Spleen (tissue), 11 donors: ENCODE data around the gene GARRE1. TPM values are rescaled to one million over a fixed set of nuclear protein-coding genes. Genes with fewer than 3 reads are reported as not detected.
A peak's percentile ranks its signal among the peaks of the same experiment; 100 is the strongest.
"Not testable (repeated sequence)": the region's sequence is repeated elsewhere in the genome, so short reads cannot be mapped to it uniquely, and the experiment has no call there.

ENCODE experiments used
- DNase-seq: peaks from one replicate; pipeline ENCODE4 v3.0.0-alpha.2; 2020
- H3K27ac ChIP-seq, 8 donors: fragments of 200-600 bp; sonication (generic) in 7 of 8; 1 replicate in 4 of 8; 2 replicates in 4 of 8; pipeline versions ENCODE4 v1.5.0 to v1.8.0; 2016 to 2021; ENCODE audit warnings: inconsistent platforms in 4 of 8, mild to moderate bottlenecking in 4 of 8, moderate library complexity in 1 of 8
- H3K27me3 ChIP-seq, 7 donors: fragments of 200-600 bp; sonication (generic) in 6 of 7; replicated peaks in 1 of 7; 1 replicate in 4 of 7; 2 replicates in 3 of 7; pipeline versions ENCODE4 v1.5.0 to v1.8.0; 2016 to 2021; ENCODE audit warnings: inconsistent platforms in 3 of 7, mild to moderate bottlenecking in 1 of 7
- H3K36me3 ChIP-seq, 6 donors: fragments of 200-600 bp; sonication (generic) in 5 of 6; 1 replicate in 4 of 6; 2 replicates in 2 of 6; pipeline versions ENCODE4 v1.5.0 to v1.8.0; 2016 to 2021; ENCODE audit warnings: inconsistent platforms in 2 of 6
- H3K4me1 ChIP-seq, 6 donors: fragments of 200-600 bp; sonication (generic) in 5 of 6; 1 replicate in 3 of 6; 2 replicates in 3 of 6; pipeline versions ENCODE4 v1.5.0 to v1.8.0; 2016 to 2021; ENCODE audit warnings: inconsistent platforms in 3 of 6
- H3K4me3 ChIP-seq, 8 donors: fragments of 200-600 bp; sonication (generic) in 7 of 8; 1 replicate in 4 of 8; 2 replicates in 4 of 8; pipeline versions ENCODE4 v1.5.0 to v1.8.0; 2016 to 2021; ENCODE audit warnings: inconsistent platforms in 4 of 8, mild to moderate bottlenecking in 4 of 8, moderate library complexity in 2 of 8
- H3K9me3 ChIP-seq, 8 donors: fragments of 200-600 bp; sonication (generic) in 7 of 8; 1 replicate in 4 of 8; 2 replicates in 4 of 8; pipeline versions ENCODE4 v1.5.0 to v1.8.0; 2016 to 2021; ENCODE audit warnings: inconsistent platforms in 4 of 8
- CTCF ChIP-seq, 11 experiments: fragments of 200-600 bp in 7 of 11; fragments of 450-650 bp in 4 of 11; sonication (generic) in 4 of 11; IDR thresholded peaks in 8 of 11; conservative IDR thresholded peaks in 3 of 11; 1 replicate in 7 of 11; 2 replicates in 4 of 11; pipeline versions ENCODE4 v1.4.0 to v1.8.0; 2016 to 2021; ENCODE audit warnings: antibody characterized with exemption in 11 of 11, inconsistent platforms in 4 of 11, mild to moderate bottlenecking in 1 of 11
- POLR2A ChIP-seq, 3 donors: fragments of 450-650 bp; IDR thresholded peaks; one replicate each; pipeline ENCODE4 v1.5.1; 2017; ENCODE audit warnings: antibody characterized with exemption in 3 of 3, mild to moderate bottlenecking in 1 of 3
- POLR2AphosphoS5 ChIP-seq, 3 donors: sonication (generic); formaldehyde crosslinking; IDR thresholded peaks; one replicate each; pipeline ENCODE4 v1.5.1; 2017; ENCODE audit warnings: antibody characterized with exemption in 3 of 3
- WGBS, 5 donors: extraction: QIAGEN DNeasy Blood & Tissue Kit in 3 of 5; methylation state at CpG; one replicate each; pipeline versions ENCODE4 v1.1.5 to v1.1.7; 2013 to 2018; 5-methylcytosine and 5-hydroxymethylcytosine counted together
- intact Hi-C: fragments of 100-400 bp; cut with DNase I; formaldehyde crosslinking; loops from one replicate; pipeline ENCODE4 v1.15.0; 2023; ENCODE audit warnings: low total_unique reads
- polyA plus RNA-seq, 3 donors: library from polyadenylated mRNA; stranded (reverse); fragments of 200-250 nt; gene quantifications; one replicate each; pipeline ENCODE4 v1.2.1, GENCODE V29; 2013
- total RNA-seq, 7 donors: library from RNA; depleted of rRNA in 3 of 7; stranded (reverse); fragments of >200 nt in 3 of 7; fragmentation: NEBNext Ultra II Directional in 4 of 7; extraction: Animal tissue kit (Norgen Biotek cat#: 25700) in 4 of 7; gene quantifications; one replicate each; pipeline versions ENCODE4 v1.1.0 to v1.2.1, GENCODE V29; 2016 to 2021
- donor health status: healthy with polysubstance abuse.
- donor health status: DM: no; HTN: no; CAD: no; lungs with moderate emphysema.
- donor health status: DM: no; HTN: no; CAD: no.
- donor health status: Bipolar disorder and iron deficiency.
- donor health status: healthy.
- donor health status: DM: no; HTN: no; CAD: no.
- donor health status: DM: yes; HTN: yes; CAD: no.

Gene GARRE1
- total and polyA plus RNA-seq, 10 donors = 6.2 to 70.6 (median 43.4) TPM

- TF ChIP-seq POLR2AphosphoS5 (IDR thresholded peaks at IDR 0.05) (no peak), POLR2A (IDR thresholded peaks at IDR 0.05) (no peak), CTCF (IDR thresholded peaks at IDR 0.05 in 8 of 11, conservative IDR thresholded peaks at IDR 0.05 in 3 of 11) (no peak)
- peaks cover 0 to 24% (median 16%) of the 10 kb centered on the region in 6 donors for H3K4me1 ChIP-seq
- no peaks in the 10 kb centered on the region for H3K9me3 ChIP-seq
- H3K27me3 ChIP-seq = no peaks in the 10 kb centered on the region
- H3K36me3 ChIP-seq = peaks cover 0 to 97% (median 57%) of the 10 kb centered on the region in 6 donors
- no peak overlapping the region for H3K4me3 ChIP-seq
- 86 to 97% (median 93%) methylated on average over 2 of the region's 2 CpGs for WGBS, 5 donors
- intact Hi-C loops = no loop called here
- no peak overlapping the region for H3K27ac ChIP-seq
- DNase-seq = no peak
These were observed 41.1 kb upstream of the GARRE1 start for GRCh38 chr19:34213283-34213682.

GRCh38 chr19:34214040-34214439, 40.3 kb upstream of the GARRE1 start:
- intact Hi-C loops = no loop called here
- Histone ChIP-seq H3K9me3 (no peaks in the 10 kb centered on the region), H3K4me1 (peaks cover 7 to 32% (median 24%) of the 10 kb centered on the region in 6 donors), H3K4me3 (no peak overlapping the region), H3K27ac (no peak overlapping the region), H3K36me3 (peaks cover 0 to 97% (median 53%) of the 10 kb centered on the region in 6 donors), H3K27me3 (no peaks in the 10 kb centered on the region)
- no peak for DNase-seq
- 97 to 99% (median 99%) methylated on average over 4 of the region's 4 CpGs for whole genome bisulfite sequencing, 5 donors
- TF ChIP-seq CTCF (IDR thresholded peaks at IDR 0.05 in 8 of 11, conservative IDR thresholded peaks at IDR 0.05 in 3 of 11) = no peak
- no peak for TF ChIP-seq POLR2A (IDR thresholded peaks at IDR 0.05)
- no peak for TF ChIP-seq POLR2AphosphoS5 (IDR thresholded peaks at IDR 0.05)

DNA sequence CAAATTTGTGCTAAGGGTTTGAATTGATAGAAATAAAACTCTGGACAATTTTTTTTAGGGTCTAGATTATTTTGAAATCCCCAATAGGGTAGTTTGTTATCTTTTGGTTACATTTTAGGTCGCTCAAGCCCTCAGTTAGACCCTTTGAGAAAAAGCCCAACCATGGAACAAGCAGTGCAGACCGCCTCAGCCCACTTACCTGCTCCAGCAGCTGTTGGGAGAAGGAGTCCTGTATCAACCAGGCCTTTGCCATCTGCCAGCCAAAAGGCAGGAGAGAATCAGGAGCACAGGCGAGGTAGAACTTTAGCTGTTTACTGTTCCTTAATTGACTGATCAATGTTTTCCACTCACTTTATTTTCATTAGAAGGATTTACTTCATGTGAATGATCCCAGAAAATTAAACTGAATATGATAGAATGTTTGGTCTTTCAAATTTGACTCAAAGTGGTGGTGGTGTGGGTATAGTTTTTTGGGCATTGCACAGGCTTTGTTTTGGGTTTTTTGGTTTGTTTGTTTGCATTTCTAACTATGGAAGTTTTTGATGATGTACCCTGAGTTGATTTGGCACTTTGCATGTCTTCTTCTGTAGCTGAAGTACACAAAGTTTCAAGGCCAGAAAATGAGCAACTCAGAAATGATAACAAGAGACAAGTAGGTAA, 39.2 kb upstream of the GARRE1 start:
- no peak for DNase-seq
- no peak overlapping the region for H3K4me3 ChIP-seq
- 96 to 97% (median 97%) methylated on average over 3 of the region's 3 CpGs for WGBS, 5 donors
- TF ChIP-seq POLR2A (IDR thresholded peaks at IDR 0.05) = no peak
- peaks cover 9 to 38% (median 24%) of the 10 kb centered on the region in 6 donors for H3K4me1 ChIP-seq
- H3K27me3 ChIP-seq = no peaks in the 10 kb centered on the region
- H3K9me3 ChIP-seq = no peaks in the 10 kb centered on the region
- intact Hi-C loops = no loop called here
- no peak overlapping the region for H3K27ac ChIP-seq
- peaks cover 0 to 97% (median 47%) of the 10 kb centered on the region in 6 donors for H3K36me3 ChIP-seq

DNA sequence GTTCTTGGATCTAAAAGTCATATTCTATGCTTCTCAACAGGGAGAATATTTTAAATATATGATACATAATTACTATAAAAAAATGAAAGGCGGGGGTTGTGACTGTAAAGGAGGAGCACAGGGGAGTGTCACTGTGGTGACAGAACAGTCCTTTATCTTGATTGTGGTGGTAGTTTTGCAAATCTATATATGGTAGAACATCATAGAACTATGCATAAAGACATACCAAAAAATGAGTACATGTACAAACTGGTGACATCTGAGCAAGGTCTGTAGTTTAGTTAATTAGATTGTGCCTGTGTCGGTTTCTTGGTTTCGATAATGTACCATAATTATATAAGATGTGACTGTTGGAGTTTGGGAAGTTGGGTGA, 38.7 kb upstream of the GARRE1 start:
- Histone ChIP-seq H3K9me3 (no peaks in the 10 kb centered on the region), H3K4me3 (no peak overlapping the region), H3K27me3 (no peaks in the 10 kb centered on the region), H3K36me3 (peaks cover 0 to 97% (median 44%) of the 10 kb centered on the region in 6 donors), H3K27ac (no peak overlapping the region), H3K4me1 (peaks cover 14 to 43% (median 24%) of the 10 kb centered on the region in 6 donors)
- intact Hi-C loops = no loop called here
- TF ChIP-seq POLR2AphosphoS5 (IDR thresholded peaks at IDR 0.05) (no peak), POLR2A (IDR thresholded peaks at IDR 0.05) (no peak), CTCF (IDR thresholded peaks at IDR 0.05 in 8 of 11, conservative IDR thresholded peaks at IDR 0.05 in 3 of 11) (no peak)
- no peak for DNase-seq
- WGBS, 5 donors = 95 to 99% (median 98%) methylated on average over 3 of the region's 3 CpGs

DNA sequence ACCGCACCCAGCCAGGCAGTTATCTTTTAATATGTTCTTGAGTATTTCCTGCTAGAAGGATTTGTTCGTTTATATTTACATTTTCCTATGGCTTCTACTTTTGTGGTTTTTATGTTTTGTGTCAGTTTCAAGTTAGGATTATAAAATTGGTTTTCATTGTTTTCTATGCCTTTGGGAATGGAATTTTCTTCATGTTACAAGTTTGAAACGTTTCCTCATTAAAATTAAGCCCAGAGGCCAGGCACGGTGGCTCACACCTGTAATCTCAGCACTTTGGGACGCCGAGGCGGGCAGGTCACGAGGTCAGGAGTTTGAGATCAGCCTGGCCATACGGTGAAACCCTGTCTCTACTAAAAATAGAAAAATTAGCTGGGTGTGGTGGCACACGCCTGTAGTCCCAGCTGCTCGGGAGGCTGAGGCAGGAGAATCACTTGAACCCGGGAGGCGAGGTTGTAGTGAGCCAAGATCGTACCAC, 37.6 kb upstream of the GARRE1 start:
- H3K27me3 ChIP-seq, intact Hi-C loops, DNase-seq, H3K4me3 ChIP-seq, H3K9me3 ChIP-seq: not testable (repeated sequence)
- Histone ChIP-seq H3K4me1 (peaks cover 14 to 45% (median 24%) of the 10 kb centered on the region in 6 donors), H3K36me3 (peaks cover 0 to 97% (median 45%) of the 10 kb centered on the region in 6 donors), H3K27ac (peak overlapping the region in 1 of 8 donors; percentile 16)
- 78 to 85% (median 84%) methylated on average over 14 of the region's 14 CpGs for WGBS, 5 donors
